ENCODE measurements around the gene KATNB1.

- TF ChIP-seq, protein P1, sequence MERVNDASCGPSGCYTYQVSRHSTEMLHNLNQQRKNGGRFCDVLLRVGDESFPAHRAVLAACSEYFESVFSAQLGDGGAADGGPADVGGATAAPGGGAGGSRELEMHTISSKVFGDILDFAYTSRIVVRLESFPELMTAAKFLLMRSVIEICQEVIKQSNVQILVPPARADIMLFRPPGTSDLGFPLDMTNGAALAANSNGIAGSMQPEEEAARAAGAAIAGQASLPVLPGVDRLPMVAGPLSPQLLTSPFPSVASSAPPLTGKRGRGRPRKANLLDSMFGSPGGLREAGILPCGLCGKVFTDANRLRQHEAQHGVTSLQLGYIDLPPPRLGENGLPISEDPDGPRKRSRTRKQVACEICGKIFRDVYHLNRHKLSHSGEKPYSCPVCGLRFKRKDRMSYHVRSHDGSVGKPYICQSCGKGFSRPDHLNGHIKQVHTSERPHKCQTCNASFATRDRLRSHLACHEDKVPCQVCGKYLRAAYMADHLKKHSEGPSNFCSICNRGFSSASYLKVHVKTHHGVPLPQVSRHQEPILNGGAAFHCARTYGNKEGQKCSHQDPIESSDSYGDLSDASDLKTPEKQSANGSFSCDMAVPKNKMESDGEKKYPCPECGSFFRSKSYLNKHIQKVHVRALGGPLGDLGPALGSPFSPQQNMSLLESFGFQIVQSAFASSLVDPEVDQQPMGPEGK (CRISPR knock-in tag; IDR thresholded peaks at IDR 0.05; ENCODE audit: borderline replicate concordance), result no peak
- TF ChIP-seq OSR1 (CRISPR knock-in tag; IDR thresholded peaks at IDR 0.05) (no peak), ZNF565 (CRISPR knock-in tag; conservative IDR thresholded peaks at IDR 0.05; ENCODE audit: low read depth) (no peak), RARB (CRISPR knock-in tag; IDR thresholded peaks at IDR 0.05) (no peak), TSHZ2 (CRISPR knock-in tag; IDR thresholded peaks at IDR 0.05) (no peak), ZNF8 (CRISPR knock-in tag; IDR thresholded peaks at IDR 0.05) (no peak), TOX (CRISPR knock-in tag; IDR thresholded peaks at IDR 0.05; ENCODE audit: borderline replicate concordance) (no peak), ISL1 (CRISPR knock-in tag; IDR thresholded peaks at IDR 0.05) (no peak), CSDC2 (CRISPR knock-in tag; IDR thresholded peaks at IDR 0.05) (no peak)
These were observed 51.3 kb downstream of the KATNB1 start for GRCh38 chr16:57786632-57787518.
